HCT116 (cell line): ENCODE results near the gene MARK1. TPM values are rescaled to one million over a fixed set of nuclear protein-coding genes. Genes with fewer than 3 reads are reported as not detected.

Experiments used
- ATAC-seq: fragments of 200-7000 bp; cut with Tn5 transposase; 2 replicates; pipeline ENCODE4 v1.9.1; 2020; ENCODE audit warnings: mild to moderate bottlenecking, moderate library complexity
- BruUV-seq: library from RNA; stranded (reverse); fragments of 400-500 nt; replicated peaks from 2 replicates; lab custom pipeline; 2021; lab: Mats Ljungman, UMichigan
- CTCF ChIA-PET: fragments of 300-600 bp; sonication (Branson Sonifier 250); formaldehyde crosslinking; loops from one replicate; lab custom pipeline; 2021; ENCODE audit warnings: antibody characterized with exemption; lab: Charles Lee
- POLR2A ChIA-PET: fragments of 300-600, 350-600 bp; sonication (Branson Sonifier 250); formaldehyde crosslinking; loops from one replicate; lab custom pipeline; 2021; ENCODE audit warnings: antibody characterized with exemption; lab: Charles Lee
- RAD21 ChIA-PET, 2 experiments: fragments of 300-600 bp; sonication (Branson Sonifier 250); formaldehyde crosslinking; loops; one replicate each; lab custom pipeline; 2023; ENCODE audit warnings: low total read pairs in 2 of 2; ENCODE audit not compliant: uncharacterized antibody in 2 of 2, unreplicated experiment in 2 of 2, low non-redundant PET in 1 of 2; lab: Charles Lee
- DNase-seq: peaks from one replicate; pipeline ENCODE4 v3.0.0-alpha.2; 2010; ENCODE audit warnings: low read depth, low spot score
- H2AFZ ChIP-seq: fragments of 200-600 bp; shearing (Covaris generic), sonication (generic); 2 replicates; pipeline ENCODE4 v1.6.1; 2017; ENCODE audit warnings: low read depth, mixed run types, mixed read lengths, antibody characterized with exemption, low read length; ENCODE audit not compliant: poor library complexity, severe bottlenecking
- H3K27ac ChIP-seq: 2 replicates; pipeline ENCODE4 v1.5.1; 2012; ENCODE audit warnings: low read depth, low read length
- H3K27me3 ChIP-seq: fragments of 200-600 bp; sonication (generic); 2 replicates; pipeline ENCODE4 v1.6.1; 2016; ENCODE audit warnings: mixed run types, low read length, mixed read lengths; ENCODE audit not compliant: insufficient read depth
- H3K36me3 ChIP-seq, 2 experiments: fragments of 200-500 bp in 1 of 2; fragments of 200-600 bp in 1 of 2; sonication (Bioruptor generic) in 1 of 2; sonication (generic) in 1 of 2; 2 replicates each; pipeline versions ENCODE4 v1.5.1 to v1.6.1; 2014 to 2016; ENCODE audit warnings: low read length in 2 of 2, inconsistent platforms in 1 of 2, mixed read lengths in 1 of 2, mixed run types in 1 of 2; ENCODE audit not compliant: insufficient read depth in 2 of 2, control insufficient read depth in 1 of 2
- H3K4me1 ChIP-seq, 2 experiments: fragments of 200-600 bp in 1 of 2; sonication (generic) in 1 of 2; 2 replicates each; pipeline versions ENCODE4 v1.5.1 to v1.6.1; 2012 to 2017; ENCODE audit warnings: low read length in 2 of 2, inconsistent platforms in 1 of 2, mild to moderate bottlenecking in 1 of 2, mixed read lengths in 1 of 2, mixed run types in 1 of 2, moderate library complexity in 1 of 2; ENCODE audit not compliant: insufficient read depth in 2 of 2, control insufficient read depth in 1 of 2
- H3K4me2 ChIP-seq: fragments of 200-600 bp; sonication (generic); 2 replicates; pipeline ENCODE4 v1.6.1; 2017; ENCODE audit warnings: mixed run types, low read length, mixed read lengths
- H3K4me3 ChIP-seq, 2 experiments: fragments of 200-600 bp in 1 of 2; sonication (generic) in 1 of 2; replicated peaks in 1 of 2; 2 replicates each; pipeline ENCODE4 v1.5.1; 2011 to 2016; ENCODE audit warnings: low read length in 2 of 2, control low read depth in 1 of 2, low read depth in 1 of 2, mild to moderate bottlenecking in 1 of 2, mixed read lengths in 1 of 2, mixed run types in 1 of 2
- H3K79me2 ChIP-seq: fragments of 200-600 bp; sonication (generic); 2 replicates; pipeline ENCODE4 v1.6.1; 2017; ENCODE audit warnings: mild to moderate bottlenecking, mixed run types, low read length, moderate library complexity, mixed read lengths; ENCODE audit not compliant: insufficient read depth
- H3K9ac ChIP-seq: fragments of 200-600 bp; sonication (generic); 2 replicates; pipeline ENCODE4 v1.6.1; 2016; ENCODE audit warnings: low read length, mixed read lengths
- H3K9me2 ChIP-seq: fragments of 200-600 bp; sonication (generic), shearing (Covaris generic); 2 replicates; pipeline ENCODE4 v1.6.1; 2017; ENCODE audit warnings: mixed run types, mild to moderate bottlenecking, moderate library complexity; ENCODE audit not compliant: insufficient read depth
- H3K9me3 ChIP-seq, 2 experiments: fragments of 200-500 bp in 1 of 2; fragments of 200-600 bp in 1 of 2; sonication (Bioruptor generic) in 1 of 2; sonication (generic) in 1 of 2; 2 replicates each; pipeline ENCODE4 v1.6.1; 2014 to 2017; ENCODE audit warnings: low read length in 2 of 2, mixed read lengths in 2 of 2, inconsistent platforms in 1 of 2, low read depth in 1 of 2, mild to moderate bottlenecking in 1 of 2, mixed run types in 1 of 2, moderate library complexity in 1 of 2; ENCODE audit not compliant: control insufficient read depth in 1 of 2, insufficient read depth in 1 of 2
- H4K20me1 ChIP-seq: fragments of 200-600 bp; sonication (generic), shearing (Covaris generic); 2 replicates; pipeline ENCODE4 v1.6.1; 2017; ENCODE audit warnings: mixed run types, mild to moderate bottlenecking, moderate library complexity; ENCODE audit not compliant: insufficient read depth
- EZH2phosphoT487 ChIP-seq: fragments of 200-600 bp; IDR thresholded peaks from 2 replicates; pipeline ENCODE4 v1.6.1; 2018; ENCODE audit warnings: antibody characterized with exemption, borderline replicate concordance
- POLR2AphosphoS5 ChIP-seq: IDR thresholded peaks from 2 replicates; pipeline ENCODE4 v1.6.1; 2011; ENCODE audit warnings: mild to moderate bottlenecking, low read depth, low read length, moderate library complexity
- SP1 ChIP-seq: IDR thresholded peaks from 2 replicates; pipeline ENCODE4 v1.6.1; 2012; ENCODE audit warnings: low read depth
- TCF7L2 ChIP-seq: IDR thresholded peaks from 2 replicates; pipeline ENCODE4 v1.7.0; 2011; ENCODE audit warnings: borderline replicate concordance, inconsistent platforms; ENCODE audit not compliant: insufficient read depth, insufficient read length; ENCODE audit errors: extremely low read depth
- intact Hi-C: fragments of 100-400 bp; cut with micrococcal nuclease; formaldehyde crosslinking; loops from 2 replicates; pipeline ENCODE4 v1.10.0; 2022
- total RNA-seq: library from RNA; stranded (reverse); gene quantifications from one replicate; pipeline ENCODE4 v1.2.1, GENCODE V29; 2021; ENCODE audit not compliant: unreplicated experiment
- TF ChIP-seq, protein P1 (sequence below): IDR thresholded peaks from 2 replicates; pipeline ENCODE4 v1.6.1; 2011; ENCODE audit warnings: mild to moderate bottlenecking, low read length, moderate library complexity; ENCODE audit not compliant: insufficient replicate concordance; ENCODE audit errors: extremely low read depth
- TF ChIP-seq, protein P2 (sequence below): IDR thresholded peaks from 2 replicates; pipeline ENCODE4 v1.6.1; 2012

The MARK1 gene
- total RNA-seq, 1 experiment from 2014 or later, result 3.6 TPM

DNA sequence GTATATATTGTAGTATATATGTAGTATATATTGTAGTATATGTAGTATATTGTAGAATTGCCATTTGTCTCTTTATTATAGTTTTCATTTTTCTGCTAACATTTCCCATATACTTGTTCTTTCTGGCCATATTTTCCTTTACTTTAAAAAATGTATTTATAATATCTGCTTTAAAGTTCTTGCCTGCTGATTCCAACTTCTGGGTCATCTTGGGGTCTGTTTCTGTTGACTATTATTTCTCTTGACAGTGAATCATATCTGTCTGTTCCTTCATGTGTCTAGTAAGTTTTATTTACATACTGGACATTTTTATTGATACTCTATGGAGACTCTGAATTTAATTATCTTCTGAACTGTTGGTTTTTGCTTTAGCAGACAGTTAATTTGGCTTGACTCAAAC is 45.9 kb downstream of the MARK1 start:
- Histone ChIP-seq H2AFZ (no peak overlapping the region), H3K9me2 (no peaks in the 10 kb centered on the region), H3K79me2 (no peaks in the 10 kb centered on the region), H3K27me3 (no peaks in the 10 kb centered on the region), H3K36me3 (no peaks in the 10 kb centered on the region), H3K9ac (no peak overlapping the region), H3K4me3 (no peak overlapping the region), H3K4me2 (no peak overlapping the region), H3K27ac (no peak overlapping the region), H3K4me1 (no peaks in the 10 kb centered on the region), H3K9me3 (peaks cover 4 to 5% of the 10 kb centered on the region in 2 experiments; a peak in 3 of 4 replicates), H4K20me1 (no peaks in the 10 kb centered on the region)
- POLR2A ChIA-PET, result no interaction called here
- intact Hi-C loops, result no loop called here
- no peak for DNase-seq
- ATAC-seq, result no peak
- no TSS peak for BruUV-seq
- TF ChIP-seq, protein P1, sequence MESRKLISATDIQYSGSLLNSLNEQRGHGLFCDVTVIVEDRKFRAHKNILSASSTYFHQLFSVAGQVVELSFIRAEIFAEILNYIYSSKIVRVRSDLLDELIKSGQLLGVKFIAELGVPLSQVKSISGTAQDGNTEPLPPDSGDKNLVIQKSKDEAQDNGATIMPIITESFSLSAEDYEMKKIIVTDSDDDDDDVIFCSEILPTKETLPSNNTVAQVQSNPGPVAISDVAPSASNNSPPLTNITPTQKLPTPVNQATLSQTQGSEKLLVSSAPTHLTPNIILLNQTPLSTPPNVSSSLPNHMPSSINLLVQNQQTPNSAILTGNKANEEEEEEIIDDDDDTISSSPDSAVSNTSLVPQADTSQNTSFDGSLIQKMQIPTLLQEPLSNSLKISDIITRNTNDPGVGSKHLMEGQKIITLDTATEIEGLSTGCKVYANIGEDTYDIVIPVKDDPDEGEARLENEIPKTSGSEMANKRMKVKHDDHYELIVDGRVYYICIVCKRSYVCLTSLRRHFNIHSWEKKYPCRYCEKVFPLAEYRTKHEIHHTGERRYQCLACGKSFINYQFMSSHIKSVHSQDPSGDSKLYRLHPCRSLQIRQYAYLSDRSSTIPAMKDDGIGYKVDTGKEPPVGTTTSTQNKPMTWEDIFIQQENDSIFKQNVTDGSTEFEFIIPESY, result no peak
- no peak for TF ChIP-seq TCF7L2
- TF ChIP-seq EZH2phosphoT487, result no peak
- TF ChIP-seq SP1, result no peak
- TF ChIP-seq, protein P2, sequence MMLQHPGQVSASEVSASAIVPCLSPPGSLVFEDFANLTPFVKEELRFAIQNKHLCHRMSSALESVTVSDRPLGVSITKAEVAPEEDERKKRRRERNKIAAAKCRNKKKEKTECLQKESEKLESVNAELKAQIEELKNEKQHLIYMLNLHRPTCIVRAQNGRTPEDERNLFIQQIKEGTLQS, result no peak
- CTCF ChIA-PET, result no interaction called here
- RAD21 ChIA-PET, result no interaction called here

DNA sequence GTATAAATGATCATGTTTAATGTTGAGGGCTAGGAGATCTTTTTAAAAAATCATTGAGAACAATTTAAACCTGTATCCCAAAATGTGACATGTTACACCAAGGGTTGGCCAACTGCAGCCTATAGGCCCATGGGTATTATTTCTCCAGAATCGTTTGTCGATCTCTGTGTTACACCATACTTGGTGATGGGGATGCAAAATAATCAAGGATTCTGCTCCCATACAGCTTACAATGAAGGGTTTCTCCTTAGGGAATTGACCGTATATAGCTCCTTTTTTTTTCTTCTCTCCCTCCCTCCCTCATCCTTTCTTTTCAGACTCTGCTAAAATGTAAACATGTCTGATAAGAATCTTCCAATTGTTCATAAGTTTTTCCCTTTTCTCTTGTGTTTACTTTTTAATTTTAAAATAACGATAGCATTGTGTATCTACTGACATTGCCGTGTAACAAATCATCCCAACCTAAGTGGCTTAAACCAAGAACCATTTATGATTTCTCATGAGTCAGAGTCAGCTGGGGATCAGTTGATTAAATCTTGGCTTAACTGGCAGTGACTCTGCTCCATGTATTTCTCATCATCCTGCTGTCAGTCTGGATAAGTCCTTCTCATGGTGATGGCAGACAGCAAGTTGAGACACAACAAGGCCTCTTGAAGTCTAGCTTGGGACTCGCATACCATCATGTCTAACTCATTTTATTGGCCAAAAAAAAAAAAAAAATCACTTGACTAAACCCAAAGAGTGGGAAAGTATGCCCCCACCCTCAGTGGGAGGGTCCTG is 48.0 kb downstream of the MARK1 start:
- BruUV-seq, result no TSS peak
- POLR2A ChIA-PET, result no interaction called here
- H3K9me3 ChIP-seq, result peaks cover 4 to 5% of the 10 kb centered on the region in 2 experiments; a peak in 3 of 4 replicates
- H3K79me2 ChIP-seq, result no peaks in the 10 kb centered on the region
- CTCF ChIA-PET, result no interaction called here
- no peak overlapping the region for H3K4me2 ChIP-seq
- H3K9ac ChIP-seq, result no peak overlapping the region
- H3K4me3 ChIP-seq, result no peak overlapping the region
- no peak overlapping the region for H3K27ac ChIP-seq
- no peaks in the 10 kb centered on the region for H3K9me2 ChIP-seq
- H3K4me1 ChIP-seq, result no peaks in the 10 kb centered on the region
- TF ChIP-seq POLR2AphosphoS5, result no peak
- no peak for TF ChIP-seq EZH2phosphoT487
- no peaks in the 10 kb centered on the region for H4K20me1 ChIP-seq
- intact Hi-C loops, result no loop called here
- no peaks in the 10 kb centered on the region for H3K27me3 ChIP-seq
- no peak for DNase-seq
- ATAC-seq, result no peak
- RAD21 ChIA-PET, result no interaction called here
- no peaks in the 10 kb centered on the region for H3K36me3 ChIP-seq
- no peak overlapping the region for H2AFZ ChIP-seq
